IPS DF 4.7 (cell line): ENCODE results near the gene MYO3B.
"Not testable (repeated sequence)": the region's sequence is repeated elsewhere in the genome, so short reads cannot be mapped to it uniquely, and the experiment has no call there.

Experiments
- DNase-seq: peaks from one replicate; pipeline ENCODE4 v3.0.0-alpha.2; 2013; ENCODE audit warnings: low spot score; ENCODE audit errors: extremely low read depth

Gene MYO3B

GRCh38 chr2:170212625-170213280 is 34.8 kb downstream of the MYO3B start:
- no peak for DNase-seq

DNA sequence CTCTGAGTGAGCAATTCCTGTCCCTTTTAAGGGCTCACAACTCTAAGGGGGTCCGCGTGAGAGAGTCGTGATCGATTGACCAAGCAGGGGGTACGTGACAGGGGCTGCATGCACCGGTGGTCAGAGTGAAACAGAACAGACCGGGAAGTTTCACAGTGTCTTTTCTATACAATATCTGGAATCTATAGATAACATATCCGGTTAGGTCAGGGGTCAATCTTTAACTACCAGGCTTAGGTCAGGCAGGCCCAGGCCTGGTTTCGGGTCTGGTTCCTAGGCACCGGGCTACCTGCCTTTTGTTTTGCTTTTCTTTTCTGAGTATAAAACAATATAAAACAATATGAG is 35.3 kb downstream of the MYO3B start:
- not testable (repeated sequence) for DNase-seq

GRCh38 chr2:170213651-170214050 is 35.7 kb downstream of the MYO3B start:
- DNase-seq = no peak

GRCh38 chr2:170214309-170214948 is 36.5 kb downstream of the MYO3B start:
- DNase-seq = peak; percentile 66

DNA sequence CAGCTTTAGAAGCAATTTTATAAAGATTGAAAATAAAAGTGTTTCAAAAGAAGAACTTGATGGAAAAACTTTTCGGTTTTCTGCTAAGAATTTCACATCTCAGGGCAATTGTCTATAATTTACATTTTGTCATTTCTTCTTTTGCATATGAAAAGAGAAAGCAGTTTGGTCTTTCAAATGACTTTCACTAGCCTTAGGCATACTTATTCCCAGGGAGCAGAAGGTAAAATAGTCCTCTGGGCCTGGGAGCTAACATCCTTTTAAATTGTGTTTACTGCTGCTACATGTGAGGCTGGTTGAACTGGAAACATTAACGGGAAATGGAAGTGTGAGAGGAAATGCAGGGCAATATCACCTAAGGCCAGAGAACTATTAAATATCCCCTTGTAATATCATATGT is 37.1 kb downstream of the MYO3B start:
- DNase-seq = no peak

DNA sequence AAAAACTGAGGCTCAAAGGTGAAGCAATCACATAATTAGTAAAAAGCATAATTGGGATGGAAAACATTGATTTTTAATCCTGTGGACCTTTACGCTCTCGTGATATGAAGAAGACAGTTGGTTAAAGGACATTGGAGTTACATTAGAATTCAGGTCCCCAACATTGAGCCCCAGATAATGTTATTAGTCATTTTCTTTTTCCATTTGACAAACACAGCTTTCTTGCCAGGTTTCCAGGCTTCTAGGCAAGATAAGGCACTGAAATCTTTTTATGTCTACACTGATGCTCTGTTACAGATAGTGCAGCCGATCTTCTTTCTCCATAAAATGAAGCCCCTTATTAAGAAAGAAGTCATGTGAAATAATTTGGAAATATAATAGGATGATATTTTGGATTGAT is 38.5 kb downstream of the MYO3B start:
- DNase-seq = no peak

DNA sequence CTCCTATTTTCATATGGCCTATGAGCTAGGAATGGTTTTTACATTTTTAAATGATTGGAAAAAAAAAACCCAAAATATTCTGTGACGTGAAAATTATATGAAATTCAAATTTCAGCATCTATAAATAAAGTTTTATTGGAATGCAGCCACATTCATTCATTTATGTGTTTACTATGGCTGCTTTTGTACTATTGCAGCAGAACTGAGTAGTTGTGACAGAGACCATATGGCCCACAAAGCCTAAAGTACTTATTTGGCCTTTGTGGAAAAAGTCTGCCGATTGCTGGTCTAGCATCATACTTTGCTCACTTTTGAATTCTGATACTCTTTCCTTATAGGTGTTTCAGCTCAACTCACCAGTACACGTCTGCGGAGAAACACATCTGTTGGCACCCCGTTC is 39.0 kb downstream of the MYO3B start:
- DNase-seq = no peak

DNA sequence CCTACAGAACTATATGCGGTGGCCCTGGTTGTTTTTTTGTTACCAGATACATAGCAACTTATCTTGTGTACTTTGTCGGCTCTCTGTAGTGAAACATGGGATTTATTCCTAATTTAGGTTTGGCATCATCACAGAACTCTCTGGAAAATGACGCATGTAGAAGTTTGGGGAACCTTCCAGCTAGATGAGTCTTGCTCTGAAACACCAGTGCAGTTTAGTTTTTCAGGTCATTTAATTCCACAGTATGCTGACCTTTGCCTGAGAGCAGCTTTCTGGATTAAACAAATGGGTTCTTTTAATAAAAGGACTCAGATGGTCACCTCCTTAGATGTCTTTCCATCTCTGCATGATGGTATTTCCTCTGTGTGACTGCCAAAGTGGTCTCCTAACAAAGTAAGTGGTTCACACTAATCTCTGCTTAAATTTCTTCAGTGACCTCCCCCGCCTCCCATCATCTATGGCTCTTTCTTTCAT is 39.9 kb downstream of the MYO3B start:
- no peak for DNase-seq

DNA sequence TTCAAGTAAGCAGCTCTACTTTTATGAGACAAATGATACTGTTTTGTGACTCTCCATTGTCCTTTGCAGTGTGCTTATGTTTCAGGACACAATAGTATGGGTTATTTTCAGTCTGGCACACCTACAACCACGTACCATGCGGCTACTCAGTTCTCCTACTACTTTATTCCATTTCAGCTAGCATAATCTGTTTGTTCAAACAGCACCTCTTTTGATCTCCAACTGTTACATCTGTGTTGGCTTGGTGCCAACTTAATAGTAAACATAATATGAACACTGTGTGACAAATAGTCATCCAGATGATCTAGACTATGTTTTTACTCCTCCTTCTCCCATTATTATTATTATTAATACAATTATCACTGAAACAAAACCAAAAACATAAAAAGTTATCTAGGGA is 40.5 kb downstream of the MYO3B start:
- no peak for DNase-seq

GRCh38 chr2:170218931-170219330 is 41.0 kb downstream of the MYO3B start:
- no peak for DNase-seq

DNA sequence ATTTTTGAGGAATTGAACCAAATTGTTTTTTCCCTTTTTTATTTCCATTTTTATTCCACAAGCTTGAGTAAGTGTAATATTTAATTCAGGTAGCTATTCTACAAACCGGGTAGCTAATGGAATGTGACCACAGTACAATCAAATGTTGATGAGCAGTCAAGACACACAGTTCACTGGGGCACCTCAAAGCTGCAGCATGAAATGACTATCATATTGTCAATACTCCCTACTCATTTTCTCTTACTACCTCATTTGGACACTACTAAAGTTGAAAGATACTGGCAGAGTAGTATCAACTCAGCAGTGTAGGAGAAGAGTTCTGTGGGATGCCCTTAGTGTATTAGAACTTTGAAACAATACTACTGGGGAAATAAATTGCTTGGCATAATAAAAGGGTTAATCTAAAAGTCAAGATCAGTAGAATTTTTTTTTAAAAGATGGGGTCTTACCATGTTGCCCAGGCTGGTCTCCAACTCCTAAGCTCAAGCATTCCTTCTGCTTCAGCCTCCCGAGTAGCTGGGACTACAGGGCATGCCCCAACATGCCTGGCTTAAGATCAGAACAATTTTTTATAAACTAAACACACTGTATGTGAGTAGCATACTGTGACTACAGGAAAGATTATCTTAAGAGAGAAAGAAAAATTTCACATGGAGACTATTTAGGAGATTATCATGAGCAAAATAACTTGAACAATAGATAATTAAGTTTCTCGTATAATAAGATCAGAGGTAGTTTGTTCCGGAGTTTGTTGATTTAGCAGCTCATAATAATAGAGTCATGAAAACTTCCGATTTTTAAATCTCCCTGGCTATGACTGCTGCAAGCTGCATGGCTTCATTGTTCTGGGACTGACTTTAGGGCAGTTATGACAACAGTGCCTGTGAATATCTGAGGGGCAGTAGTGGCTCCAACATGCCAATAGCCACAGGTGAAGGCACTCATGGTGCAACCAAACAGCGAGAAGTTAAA is 43.7 kb downstream of the MYO3B start:
- DNase-seq = no peak

DNA sequence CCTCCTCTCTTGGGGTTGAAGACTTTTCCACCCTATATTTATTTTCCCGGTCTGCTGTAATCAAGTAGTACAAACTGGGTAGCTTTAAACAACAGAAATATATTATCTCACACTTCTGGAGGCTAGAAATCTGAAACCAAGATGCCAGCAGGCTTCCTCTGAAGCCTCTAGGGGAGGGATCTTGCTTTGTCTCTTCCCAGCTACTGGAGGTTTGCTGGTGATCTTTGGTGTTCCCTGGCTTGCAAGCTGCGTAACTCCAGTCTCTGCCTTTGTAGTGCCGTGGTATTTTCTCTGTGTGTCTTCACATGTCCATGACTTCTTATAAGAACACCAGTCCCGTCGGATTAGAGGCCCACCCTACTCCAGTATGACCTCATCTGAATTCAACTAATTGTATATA is 44.4 kb downstream of the MYO3B start:
- no peak for DNase-seq

- no peak for DNase-seq
These were observed 44.9 kb downstream of the MYO3B start for GRCh38 chr2:170222842-170223241.

DNA sequence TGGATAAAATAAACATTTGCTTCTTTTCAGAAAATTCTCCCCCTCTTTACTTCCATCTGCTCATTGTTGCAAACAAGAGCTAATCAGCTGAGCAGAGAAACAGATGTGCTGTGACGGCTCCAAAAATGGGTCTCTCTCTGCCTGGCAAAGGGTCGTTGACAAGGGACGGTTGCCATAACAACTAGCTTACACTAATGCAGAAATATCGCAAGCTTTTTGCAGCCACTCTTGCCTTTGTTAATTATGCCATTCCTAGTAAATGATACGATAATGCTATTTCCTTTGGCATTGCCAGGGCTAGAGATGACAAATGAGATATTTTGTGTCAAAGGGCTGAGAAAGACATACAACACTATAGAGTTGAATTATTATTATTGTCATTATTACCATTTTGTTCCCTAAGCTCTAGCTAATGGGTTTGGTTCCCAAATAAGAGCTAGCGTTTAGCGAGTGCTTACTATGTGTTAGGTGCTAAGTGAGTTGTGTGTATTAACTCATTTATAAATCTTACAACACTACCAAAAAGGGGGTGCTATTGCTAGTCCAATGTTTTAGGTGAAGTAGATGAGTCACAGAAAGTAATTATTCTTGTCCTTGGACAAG is 46.8 kb downstream of the MYO3B start:
- DNase-seq = no peak

DNA sequence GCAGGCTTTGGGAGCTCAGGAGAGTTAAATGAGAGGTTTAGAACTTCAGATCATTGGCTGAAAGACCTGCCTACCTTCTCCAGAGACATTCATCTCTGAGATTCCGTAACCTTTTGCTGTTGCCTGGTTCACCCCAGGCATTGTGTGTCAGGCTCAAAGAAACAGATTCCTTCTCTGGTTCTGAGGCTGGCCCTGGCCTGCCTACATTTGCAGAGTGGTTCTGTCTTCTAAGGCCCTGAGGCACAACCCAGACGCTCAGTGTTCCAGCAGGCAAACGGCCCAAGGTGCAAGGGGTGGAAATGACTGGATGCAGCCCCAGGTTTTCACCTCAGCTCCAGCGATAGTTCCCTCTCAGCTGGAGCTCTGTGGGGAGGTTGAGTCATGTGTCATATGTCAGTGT is 48.3 kb downstream of the MYO3B start:
- no peak for DNase-seq

- DNase-seq = no peak
These were observed 49.6 kb downstream of the MYO3B start for GRCh38 chr2:170227507-170227947.

GRCh38 chr2:170227951-170228350 is 50.0 kb downstream of the MYO3B start:
- no peak for DNase-seq

DNA sequence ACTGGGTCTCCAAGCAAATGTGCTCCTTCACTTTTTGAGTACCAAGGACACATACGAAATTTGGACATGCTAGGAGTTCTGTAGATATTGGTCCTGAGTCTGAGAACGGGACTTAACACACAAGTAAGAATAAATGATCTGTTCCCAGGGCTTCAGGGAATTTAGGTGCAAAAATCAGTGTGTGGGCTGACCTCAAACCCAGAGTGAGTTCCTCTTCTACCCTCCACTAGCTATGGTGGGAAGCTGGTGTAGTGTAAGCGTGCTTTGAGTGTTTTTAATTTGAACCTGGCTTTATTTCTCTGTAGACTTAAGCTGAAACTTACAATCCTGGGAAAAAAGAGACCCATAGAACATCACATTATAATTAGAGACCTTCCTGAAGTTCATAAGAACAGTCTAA is 50.5 kb downstream of the MYO3B start:
- DNase-seq = no peak

DNA sequence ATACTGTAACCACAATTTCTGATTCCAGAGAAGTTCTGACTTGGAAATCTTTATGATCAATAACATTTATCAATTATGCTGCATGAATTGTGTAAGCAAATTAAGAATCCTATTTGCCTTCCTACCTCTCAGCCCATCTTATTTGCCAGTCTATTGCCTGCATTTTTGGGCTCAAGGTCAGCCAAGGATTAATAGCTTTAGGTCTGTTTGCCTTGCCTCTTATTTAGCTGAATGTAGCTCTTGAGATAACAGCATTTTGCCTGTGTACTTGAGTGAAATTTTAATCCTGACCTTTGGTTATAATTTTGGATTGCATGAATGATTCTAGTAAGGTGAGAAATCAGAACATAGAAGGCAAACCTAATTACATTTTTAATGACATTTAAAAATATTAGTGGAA is 51.2 kb downstream of the MYO3B start:
- DNase-seq = no peak

DNA sequence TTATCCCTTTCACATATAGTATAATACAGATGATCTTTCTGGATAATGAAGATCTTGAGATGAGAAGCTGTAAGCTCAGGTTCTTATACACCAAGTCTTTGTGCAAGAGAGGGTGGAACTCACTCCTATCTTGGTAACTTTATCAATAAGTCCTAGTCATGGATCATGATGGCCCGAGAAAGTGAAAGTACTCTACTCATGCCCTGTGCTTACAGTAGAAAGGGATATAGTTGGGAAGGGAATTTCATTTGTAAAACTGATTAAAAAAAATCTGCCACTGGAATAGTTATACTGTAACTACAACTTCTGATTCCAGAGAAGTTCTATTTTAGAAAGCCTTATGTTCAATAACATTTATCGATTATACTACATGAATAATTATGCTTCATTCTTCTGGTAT is 51.8 kb downstream of the MYO3B start:
- DNase-seq = no peak

DNA sequence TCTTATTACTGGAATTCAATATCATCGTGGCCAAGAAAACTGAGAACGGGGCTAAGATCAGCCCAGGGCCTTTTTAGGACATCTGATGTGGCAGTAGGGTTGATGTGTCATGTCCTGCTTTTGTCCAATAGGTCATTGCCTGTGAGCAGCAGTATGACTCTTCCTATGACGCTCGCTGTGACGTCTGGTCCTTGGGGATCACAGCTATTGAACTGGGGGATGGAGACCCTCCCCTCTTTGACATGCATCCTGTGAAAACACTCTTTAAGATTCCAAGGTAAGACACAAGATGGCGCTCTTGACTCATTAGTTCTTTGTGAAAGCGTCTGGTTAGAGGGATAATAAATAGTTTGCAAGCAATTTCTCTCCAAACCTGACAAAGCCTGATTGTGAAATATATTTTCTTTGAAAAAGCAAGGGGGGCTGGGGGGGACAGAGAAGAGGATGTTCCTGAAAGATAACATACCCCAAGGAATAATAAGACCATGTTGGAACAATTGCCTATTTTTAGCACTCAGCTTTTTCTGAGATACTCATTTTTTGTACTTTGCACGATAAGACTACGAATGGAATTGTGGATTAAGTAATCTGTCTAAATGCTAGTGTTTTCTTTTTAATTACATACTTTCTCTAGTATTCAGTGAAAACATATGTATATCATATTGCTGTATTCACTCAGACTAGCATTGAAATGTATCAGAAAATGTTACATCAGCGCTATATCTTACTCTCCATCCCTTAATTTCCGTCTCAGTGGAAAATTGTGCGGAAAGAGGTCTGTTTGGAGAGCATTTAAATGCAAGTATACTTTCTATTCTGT is 58.1 kb downstream of the MYO3B start:
- peak; percentile 79 for DNase-seq
